Neural cell (in vitro differentiated cells): ENCODE results near the gene VWF. TPM values are rescaled to one million over a fixed set of nuclear protein-coding genes. Genes with fewer than 3 reads are reported as not detected.
"Not testable (repeated sequence)": the region's sequence is repeated elsewhere in the genome, so short reads cannot be mapped to it uniquely, and the experiment has no call there.

Experiments
- H2AFZ ChIP-seq: fragments of 200-600, 300-800 bp; sonication (generic), shearing (Covaris generic); 2 replicates; pipeline ENCODE4 v1.6.0; 2014; ENCODE audit warnings: low read depth, mild to moderate bottlenecking, antibody characterized with exemption, low read length, moderate library complexity
- H3F3A ChIP-seq: fragments of 200-600 bp; shearing (Covaris generic); 2 replicates; pipeline ENCODE4 v1.6.1; 2016; ENCODE audit warnings: mild to moderate bottlenecking, moderate library complexity, mixed read lengths, antibody characterized with exemption, low read length; ENCODE audit not compliant: insufficient read depth, poor library complexity, severe bottlenecking
- H3K27ac ChIP-seq: fragments of 200-600, 300-800 bp; sonication (generic), shearing (Covaris generic); 2 replicates; pipeline ENCODE4 v1.5.1; 2014; ENCODE audit warnings: mild to moderate bottlenecking, low read length, moderate library complexity
- H3K27me3 ChIP-seq: fragments of 300-800, 200-600 bp; sonication (generic), shearing (Covaris generic); 2 replicates; pipeline ENCODE4 v1.6.0; 2014; ENCODE audit warnings: mild to moderate bottlenecking, low read depth, low read length, moderate library complexity; ENCODE audit not compliant: insufficient read depth
- H3K36me3 ChIP-seq: fragments of 300-800, 200-600 bp; sonication (generic), shearing (Covaris generic); 2 replicates; pipeline ENCODE4 v1.5.1; 2014; ENCODE audit warnings: mild to moderate bottlenecking, antibody characterized with exemption, low read length, moderate library complexity; ENCODE audit not compliant: insufficient read depth
- H3K4me2 ChIP-seq: fragments of 300-800, 200-600 bp; sonication (generic), shearing (Covaris generic); 2 replicates; pipeline ENCODE4 v1.6.0; 2014; ENCODE audit warnings: mild to moderate bottlenecking, low read length
- H3K4me3 ChIP-seq: fragments of 300-800, 200-600 bp; sonication (generic), shearing (Covaris generic); 2 replicates; pipeline ENCODE4 v1.5.1; 2014; ENCODE audit warnings: mild to moderate bottlenecking, low read length, moderate library complexity
- H3K79me2 ChIP-seq: fragments of 200-600 bp; shearing (Covaris generic); replicated peaks from 2 replicates; pipeline ENCODE4 v1.6.0; 2014; ENCODE audit warnings: mild to moderate bottlenecking, low read length, moderate library complexity; ENCODE audit not compliant: insufficient read depth
- H3K9ac ChIP-seq: fragments of 300-800, 200-600 bp; sonication (generic), shearing (Covaris generic); 2 replicates; pipeline ENCODE4 v1.6.1; 2016; ENCODE audit warnings: mild to moderate bottlenecking, low read length, mixed read lengths
- H3K9me2 ChIP-seq: fragments of 200-600 bp; shearing (Covaris generic); 2 replicates; pipeline ENCODE4 v1.6.1; 2016; ENCODE audit warnings: mild to moderate bottlenecking, low read length, mixed read lengths; ENCODE audit not compliant: insufficient read depth
- H3K9me3 ChIP-seq: fragments of 200-600, 300-800 bp; sonication (generic), shearing (Covaris generic); 2 replicates; pipeline ENCODE4 v1.6.1; 2016; ENCODE audit warnings: mild to moderate bottlenecking, mixed run types, low read length, moderate library complexity, mixed read lengths
- H4K20me1 ChIP-seq: fragments of 200-600 bp; shearing (Covaris generic); 2 replicates; pipeline ENCODE4 v1.6.1; 2016; ENCODE audit warnings: mild to moderate bottlenecking, mixed run types; ENCODE audit not compliant: insufficient read depth
- EP300 ChIP-seq: fragments of 450-650 bp; conservative IDR thresholded peaks from 2 replicates; pipeline ENCODE4 v1.6.1; 2014; ENCODE audit warnings: antibody characterized with exemption, mild to moderate bottlenecking, moderate library complexity; ENCODE audit not compliant: poor library complexity, severe bottlenecking
- EZH2 ChIP-seq: fragments of 200-600, 300-800 bp; shearing (Covaris generic), sonication (generic); IDR thresholded peaks from 2 replicates; pipeline ENCODE4 v1.6.1; 2014; ENCODE audit warnings: antibody characterized with exemption, low read length, borderline replicate concordance, mild to moderate bottlenecking; ENCODE audit not compliant: insufficient read depth, poor library complexity, severe bottlenecking
- MXI1 ChIP-seq: fragments of 450-650 bp; conservative IDR thresholded peaks from 2 replicates; pipeline ENCODE4 v1.6.1; 2014; ENCODE audit warnings: antibody characterized with exemption, mild to moderate bottlenecking; ENCODE audit not compliant: poor library complexity, severe bottlenecking
- POLR2AphosphoS5 ChIP-seq: IDR thresholded peaks from 2 replicates; pipeline ENCODE4 v1.6.1; 2012
- RAD21 ChIP-seq: fragments of 450-650 bp; conservative IDR thresholded peaks from 2 replicates; pipeline ENCODE4 v1.6.1; 2014; ENCODE audit warnings: antibody characterized with exemption, mild to moderate bottlenecking, moderate library complexity
- SMC3 ChIP-seq: fragments of 450-650 bp; conservative IDR thresholded peaks from 2 replicates; pipeline ENCODE4 v1.6.1; 2014; ENCODE audit warnings: antibody characterized with exemption, mild to moderate bottlenecking, moderate library complexity; ENCODE audit not compliant: poor library complexity
- TAF1 ChIP-seq: IDR thresholded peaks from 2 replicates; pipeline ENCODE4 v1.6.1; 2012; ENCODE audit warnings: low read depth
- polyA plus RNA-seq: library from polyadenylated mRNA; depleted of rRNA; stranded (reverse); fragments of >200 nt; gene quantifications from 2 replicates; pipeline ENCODE4 v1.2.3, GENCODE V29; 2014
- TF ChIP-seq, protein P1 (sequence below): IDR thresholded peaks from 2 replicates; pipeline ENCODE4 v1.6.1; 2012; ENCODE audit warnings: borderline replicate concordance
- TF ChIP-seq, protein P2 (sequence below): fragments of 450-650 bp; IDR thresholded peaks from 2 replicates; pipeline ENCODE4 v1.5.1; 2014; ENCODE audit warnings: antibody characterized with exemption, mild to moderate bottlenecking, moderate library complexity; ENCODE audit not compliant: poor library complexity, severe bottlenecking

VWF gene
- polyA plus RNA-seq, 1 donor from 2014 or later: not detected

DNA sequence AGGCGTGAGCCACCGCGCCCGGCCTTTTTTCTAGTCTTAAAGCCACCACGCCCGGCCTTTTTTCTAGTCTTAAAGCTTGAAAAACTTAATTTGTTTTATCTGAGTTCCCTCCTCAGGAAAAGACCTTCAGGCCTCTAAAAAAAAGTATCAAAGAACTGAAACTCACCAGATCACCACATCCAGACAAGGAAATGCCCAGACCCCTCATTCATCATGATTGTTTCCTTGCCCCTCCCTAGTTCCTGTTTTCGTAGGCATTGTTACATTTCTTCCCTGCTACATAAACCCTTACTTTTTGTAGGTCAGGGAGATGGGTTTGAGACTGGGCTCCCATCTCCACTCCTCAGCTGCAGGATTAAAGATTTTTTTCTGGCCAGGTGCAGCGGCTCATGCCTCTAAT, 21.1 kb upstream of the VWF start:
- no peak for TF ChIP-seq EZH2
- TF ChIP-seq RAD21: no peak
- TF ChIP-seq, protein P1, sequence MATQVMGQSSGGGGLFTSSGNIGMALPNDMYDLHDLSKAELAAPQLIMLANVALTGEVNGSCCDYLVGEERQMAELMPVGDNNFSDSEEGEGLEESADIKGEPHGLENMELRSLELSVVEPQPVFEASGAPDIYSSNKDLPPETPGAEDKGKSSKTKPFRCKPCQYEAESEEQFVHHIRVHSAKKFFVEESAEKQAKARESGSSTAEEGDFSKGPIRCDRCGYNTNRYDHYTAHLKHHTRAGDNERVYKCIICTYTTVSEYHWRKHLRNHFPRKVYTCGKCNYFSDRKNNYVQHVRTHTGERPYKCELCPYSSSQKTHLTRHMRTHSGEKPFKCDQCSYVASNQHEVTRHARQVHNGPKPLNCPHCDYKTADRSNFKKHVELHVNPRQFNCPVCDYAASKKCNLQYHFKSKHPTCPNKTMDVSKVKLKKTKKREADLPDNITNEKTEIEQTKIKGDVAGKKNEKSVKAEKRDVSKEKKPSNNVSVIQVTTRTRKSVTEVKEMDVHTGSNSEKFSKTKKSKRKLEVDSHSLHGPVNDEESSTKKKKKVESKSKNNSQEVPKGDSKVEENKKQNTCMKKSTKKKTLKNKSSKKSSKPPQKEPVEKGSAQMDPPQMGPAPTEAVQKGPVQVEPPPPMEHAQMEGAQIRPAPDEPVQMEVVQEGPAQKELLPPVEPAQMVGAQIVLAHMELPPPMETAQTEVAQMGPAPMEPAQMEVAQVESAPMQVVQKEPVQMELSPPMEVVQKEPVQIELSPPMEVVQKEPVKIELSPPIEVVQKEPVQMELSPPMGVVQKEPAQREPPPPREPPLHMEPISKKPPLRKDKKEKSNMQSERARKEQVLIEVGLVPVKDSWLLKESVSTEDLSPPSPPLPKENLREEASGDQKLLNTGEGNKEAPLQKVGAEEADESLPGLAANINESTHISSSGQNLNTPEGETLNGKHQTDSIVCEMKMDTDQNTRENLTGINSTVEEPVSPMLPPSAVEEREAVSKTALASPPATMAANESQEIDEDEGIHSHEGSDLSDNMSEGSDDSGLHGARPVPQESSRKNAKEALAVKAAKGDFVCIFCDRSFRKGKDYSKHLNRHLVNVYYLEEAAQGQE: no peak
- TF ChIP-seq POLR2AphosphoS5: no peak
- TF ChIP-seq MXI1: no peak
- TF ChIP-seq EP300: no peak
- TF ChIP-seq TAF1: no peak
- TF ChIP-seq, protein P2, sequence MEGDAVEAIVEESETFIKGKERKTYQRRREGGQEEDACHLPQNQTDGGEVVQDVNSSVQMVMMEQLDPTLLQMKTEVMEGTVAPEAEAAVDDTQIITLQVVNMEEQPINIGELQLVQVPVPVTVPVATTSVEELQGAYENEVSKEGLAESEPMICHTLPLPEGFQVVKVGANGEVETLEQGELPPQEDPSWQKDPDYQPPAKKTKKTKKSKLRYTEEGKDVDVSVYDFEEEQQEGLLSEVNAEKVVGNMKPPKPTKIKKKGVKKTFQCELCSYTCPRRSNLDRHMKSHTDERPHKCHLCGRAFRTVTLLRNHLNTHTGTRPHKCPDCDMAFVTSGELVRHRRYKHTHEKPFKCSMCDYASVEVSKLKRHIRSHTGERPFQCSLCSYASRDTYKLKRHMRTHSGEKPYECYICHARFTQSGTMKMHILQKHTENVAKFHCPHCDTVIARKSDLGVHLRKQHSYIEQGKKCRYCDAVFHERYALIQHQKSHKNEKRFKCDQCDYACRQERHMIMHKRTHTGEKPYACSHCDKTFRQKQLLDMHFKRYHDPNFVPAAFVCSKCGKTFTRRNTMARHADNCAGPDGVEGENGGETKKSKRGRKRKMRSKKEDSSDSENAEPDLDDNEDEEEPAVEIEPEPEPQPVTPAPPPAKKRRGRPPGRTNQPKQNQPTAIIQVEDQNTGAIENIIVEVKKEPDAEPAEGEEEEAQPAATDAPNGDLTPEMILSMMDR: no peak
- no peak for TF ChIP-seq SMC3
- H2AFZ ChIP-seq: no peak overlapping the region
- H3K4me2 ChIP-seq: no peak overlapping the region
- no peaks in the 10 kb centered on the region for H3K9me2 ChIP-seq
- no peaks in the 10 kb centered on the region for H3F3A ChIP-seq
- no peaks in the 10 kb centered on the region for H3K36me3 ChIP-seq
- H3K27me3 ChIP-seq: no peaks in the 10 kb centered on the region
- H3K9me3 ChIP-seq: no peaks in the 10 kb centered on the region
- no peak overlapping the region for H3K9ac ChIP-seq
- H3K79me2 ChIP-seq: no peaks in the 10 kb centered on the region
- H4K20me1 ChIP-seq: no peaks in the 10 kb centered on the region
- no peak overlapping the region for H3K27ac ChIP-seq
- H3K4me3 ChIP-seq: no peak overlapping the region

GRCh38 chr12:6143303-6143675, 18.8 kb upstream of the VWF start:
- no peak overlapping the region for H3K4me3 ChIP-seq
- no peaks in the 10 kb centered on the region for H3F3A ChIP-seq
- no peaks in the 10 kb centered on the region for H3K9me2 ChIP-seq
- no peaks in the 10 kb centered on the region for H3K36me3 ChIP-seq
- H3K27me3 ChIP-seq: no peaks in the 10 kb centered on the region
- no peak overlapping the region for H3K9ac ChIP-seq
- H2AFZ ChIP-seq: no peak overlapping the region
- H3K9me3 ChIP-seq: no peaks in the 10 kb centered on the region
- TF ChIP-seq, protein P1: no peak
- TF ChIP-seq EP300 (no peak), EZH2 (no peak), RAD21 (no peak), TAF1 (no peak), POLR2AphosphoS5 (no peak), SMC3 (no peak), MXI1 (no peak)
- TF ChIP-seq, protein P2: no peak
- no peaks in the 10 kb centered on the region for H4K20me1 ChIP-seq
- H3K27ac ChIP-seq: no peak overlapping the region
- H3K79me2 ChIP-seq: no peaks in the 10 kb centered on the region
- H3K4me2 ChIP-seq: no peak overlapping the region

DNA sequence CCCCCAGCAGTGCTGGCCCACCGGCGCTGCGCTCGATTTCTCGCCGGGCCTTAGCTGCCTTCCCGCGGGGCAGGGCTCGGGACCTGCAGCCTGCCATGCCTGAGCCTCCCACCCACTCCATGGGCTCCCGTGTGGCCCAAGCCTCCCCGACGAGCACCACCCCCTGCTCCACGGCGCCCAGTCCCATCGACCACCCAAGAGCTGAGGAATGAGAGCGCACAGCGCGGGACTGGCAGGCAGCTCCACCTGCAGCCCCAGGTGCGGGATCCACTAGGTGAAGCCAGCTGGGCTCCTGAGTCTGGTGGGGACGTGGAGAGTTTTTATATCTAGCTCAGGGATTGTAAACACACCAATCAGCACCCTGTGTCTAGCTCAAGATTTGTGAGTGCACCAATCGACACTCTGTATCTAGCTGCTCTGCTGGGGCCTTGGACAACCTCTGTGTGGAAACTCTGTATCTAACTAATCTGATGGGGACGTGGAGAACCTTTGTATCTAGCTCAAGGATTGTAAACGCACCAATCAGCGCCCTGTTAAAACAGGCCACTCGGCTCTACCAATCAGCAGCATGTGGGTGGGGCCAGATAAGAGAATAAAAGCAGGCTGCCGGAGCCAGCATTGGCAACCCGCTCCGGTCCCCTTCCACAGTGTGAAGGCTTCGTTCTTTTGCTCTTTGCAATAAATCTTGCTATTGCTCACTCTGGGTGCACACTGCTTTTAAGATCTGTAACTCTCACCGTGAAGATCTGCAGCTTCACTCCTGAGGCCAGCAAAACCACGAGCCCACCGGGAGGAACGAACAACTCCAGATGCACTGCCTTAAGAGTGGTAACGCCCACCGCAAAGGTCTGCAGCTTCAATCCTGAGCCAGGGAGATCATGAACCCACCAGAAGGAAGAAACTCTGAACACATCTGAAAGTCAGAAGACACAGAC, 18.2 kb upstream of the VWF start:
- H3K9me3 ChIP-seq, H3K36me3 ChIP-seq, H3K9ac ChIP-seq, H3F3A ChIP-seq, H4K20me1 ChIP-seq, H3K79me2 ChIP-seq, H3K4me2 ChIP-seq, H3K27ac ChIP-seq, H3K9me2 ChIP-seq, H3K27me3 ChIP-seq, H2AFZ ChIP-seq, H3K4me3 ChIP-seq: not testable (repeated sequence)
